Lung (tissue), 12 donors: ENCODE results near the gene CATSPER3. TPM values are rescaled to one million over a fixed set of nuclear protein-coding genes. Genes with fewer than 3 reads are reported as not detected.

Experiments used
- ATAC-seq: fragments of 200-7000 bp; cut with Tn5 transposase; one replicate; pipeline ENCODE4 v1.9.1; 2020; ENCODE audit warnings: moderate number of reproducible peaks; ENCODE audit not compliant: insufficient read depth, low FRiP score
- DNase-seq, 3 donors: peaks; one replicate each; pipeline ENCODE4 v3.0.0-alpha.2; 2013 to 2017
- H3K27ac ChIP-seq, 2 donors: one replicate each; pipeline ENCODE4 v1.5.1; 2013; ENCODE audit warnings: mild to moderate bottlenecking in 2 of 2, moderate library complexity in 2 of 2, control low read depth in 1 of 2, inconsistent platforms in 1 of 2, low read depth in 1 of 2, low read length in 1 of 2
- H3K27me3 ChIP-seq, 3 donors: one replicate each; pipeline ENCODE4 v1.5.1; 2013; ENCODE audit warnings: low read length in 2 of 3; ENCODE audit not compliant: control insufficient read depth in 3 of 3, insufficient read depth in 3 of 3
- H3K36me3 ChIP-seq, 4 donors: one replicate each; pipeline ENCODE4 v1.5.1; 2013; ENCODE audit warnings: low read length in 4 of 4, mild to moderate bottlenecking in 1 of 4, moderate library complexity in 1 of 4; ENCODE audit not compliant: control insufficient read depth in 4 of 4, insufficient read depth in 4 of 4
- H3K4me1 ChIP-seq, 5 donors: one replicate each; pipeline ENCODE4 v1.5.1; 2013; ENCODE audit warnings: low read length in 5 of 5, mild to moderate bottlenecking in 2 of 5, moderate library complexity in 1 of 5; ENCODE audit not compliant: control insufficient read depth in 5 of 5, insufficient read depth in 5 of 5
- H3K4me3 ChIP-seq: one replicate; pipeline ENCODE4 v1.5.1; 2013; ENCODE audit warnings: mild to moderate bottlenecking, control low read depth, moderate library complexity
- H3K9ac ChIP-seq, 2 donors: one replicate each; pipeline ENCODE4 v1.5.1; 2013; ENCODE audit warnings: low read length in 2 of 2, control low read depth in 1 of 2; ENCODE audit not compliant: insufficient read depth in 1 of 2
- H3K9me3 ChIP-seq, 4 donors: one replicate each; pipeline ENCODE4 v1.5.1; 2013; ENCODE audit warnings: low read length in 3 of 4, mild to moderate bottlenecking in 1 of 4, moderate library complexity in 1 of 4; ENCODE audit not compliant: control insufficient read depth in 4 of 4, insufficient read depth in 3 of 4
- WGBS, 2 donors: extraction: QIAGEN DNeasy Blood & Tissue Kit; methylation state at CpG; one replicate each; pipeline ENCODE4 v1.1.7; 2013; 5-methylcytosine and 5-hydroxymethylcytosine counted together
- polyA plus RNA-seq, 2 donors: library from polyadenylated mRNA; stranded (reverse); fragments of 200-250 nt; gene quantifications; one replicate each; pipeline ENCODE4 v1.2.1, GENCODE V29; 2013
- total RNA-seq, 2 donors: library from RNA; depleted of rRNA in 1 of 2; stranded (reverse); fragments of >200 nt in 1 of 2; gene quantifications; one replicate each; pipeline ENCODE4 v1.2.1, GENCODE V29; 2014 to 2021
- TF ChIP-seq, protein P1 (sequence below): IDR thresholded peaks from 2 replicates; pipeline ENCODE4 v1.5.1; 2012; ENCODE audit warnings: mild to moderate bottlenecking; ENCODE audit errors: control extremely low read depth, extremely low read depth
- donor health status: control.
- donor health status: control.
- donor health status: Bipolar disorder and iron deficiency.
- donor health status: healthy.
- donor health status: DM: yes; HTN: yes; CAD: no.

The CATSPER3 gene
- total and polyA plus RNA-seq, 4 donors, result 0.38 to 0.61 (median 0.49) TPM

DNA sequence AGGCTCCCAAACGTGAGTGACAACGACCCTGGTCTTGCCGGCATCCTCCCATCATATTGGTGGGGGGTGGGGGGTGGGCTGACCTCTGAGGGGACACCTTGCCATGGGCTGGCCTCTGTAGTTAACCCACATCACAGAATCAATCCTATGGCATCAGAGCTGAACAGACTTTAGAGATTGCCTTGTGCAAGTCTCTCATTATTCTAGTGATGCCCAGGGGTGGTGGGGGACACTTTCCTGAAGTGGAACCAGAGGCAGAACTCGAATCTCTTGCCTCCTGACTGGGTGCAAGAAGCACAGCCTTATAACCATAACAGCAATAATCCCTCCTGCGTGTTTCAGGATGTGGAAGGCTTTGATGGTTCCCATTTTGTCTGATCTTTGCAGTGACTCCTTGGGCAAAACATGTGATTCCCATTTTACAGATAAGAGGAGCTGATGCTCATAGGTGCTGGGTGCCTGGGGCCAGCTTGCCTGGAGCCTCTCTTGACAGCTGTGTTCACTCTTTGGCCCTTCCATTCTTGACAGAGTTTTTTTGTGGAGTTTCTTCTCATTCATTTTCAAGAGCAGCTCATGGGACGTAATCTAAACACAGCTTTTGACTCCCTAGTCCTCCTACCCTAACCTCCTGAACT, 84.9 kb downstream of the CATSPER3 start:
- DNase-seq, result no peak
- Histone ChIP-seq H3K4me3 (no peak overlapping the region), H3K4me1 (peaks cover 0 to 2% (median 0%) of the 10 kb centered on the region in 5 donors), H3K9me3 (peaks cover 0 to 5% (median 0%) of the 10 kb centered on the region in 4 donors), H3K27me3 (peaks cover 15 to 83% (median 59%) of the 10 kb centered on the region in 3 donors), H3K27ac (no peak overlapping the region), H3K36me3 (no peaks in the 10 kb centered on the region), H3K9ac (no peak overlapping the region)
- no peak for ATAC-seq
- TF ChIP-seq, protein P1, sequence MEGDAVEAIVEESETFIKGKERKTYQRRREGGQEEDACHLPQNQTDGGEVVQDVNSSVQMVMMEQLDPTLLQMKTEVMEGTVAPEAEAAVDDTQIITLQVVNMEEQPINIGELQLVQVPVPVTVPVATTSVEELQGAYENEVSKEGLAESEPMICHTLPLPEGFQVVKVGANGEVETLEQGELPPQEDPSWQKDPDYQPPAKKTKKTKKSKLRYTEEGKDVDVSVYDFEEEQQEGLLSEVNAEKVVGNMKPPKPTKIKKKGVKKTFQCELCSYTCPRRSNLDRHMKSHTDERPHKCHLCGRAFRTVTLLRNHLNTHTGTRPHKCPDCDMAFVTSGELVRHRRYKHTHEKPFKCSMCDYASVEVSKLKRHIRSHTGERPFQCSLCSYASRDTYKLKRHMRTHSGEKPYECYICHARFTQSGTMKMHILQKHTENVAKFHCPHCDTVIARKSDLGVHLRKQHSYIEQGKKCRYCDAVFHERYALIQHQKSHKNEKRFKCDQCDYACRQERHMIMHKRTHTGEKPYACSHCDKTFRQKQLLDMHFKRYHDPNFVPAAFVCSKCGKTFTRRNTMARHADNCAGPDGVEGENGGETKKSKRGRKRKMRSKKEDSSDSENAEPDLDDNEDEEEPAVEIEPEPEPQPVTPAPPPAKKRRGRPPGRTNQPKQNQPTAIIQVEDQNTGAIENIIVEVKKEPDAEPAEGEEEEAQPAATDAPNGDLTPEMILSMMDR, result no peak
- WGBS, 2 donors, result 40 to 52% methylated on average over 6 of the region's 6 CpGs

DNA sequence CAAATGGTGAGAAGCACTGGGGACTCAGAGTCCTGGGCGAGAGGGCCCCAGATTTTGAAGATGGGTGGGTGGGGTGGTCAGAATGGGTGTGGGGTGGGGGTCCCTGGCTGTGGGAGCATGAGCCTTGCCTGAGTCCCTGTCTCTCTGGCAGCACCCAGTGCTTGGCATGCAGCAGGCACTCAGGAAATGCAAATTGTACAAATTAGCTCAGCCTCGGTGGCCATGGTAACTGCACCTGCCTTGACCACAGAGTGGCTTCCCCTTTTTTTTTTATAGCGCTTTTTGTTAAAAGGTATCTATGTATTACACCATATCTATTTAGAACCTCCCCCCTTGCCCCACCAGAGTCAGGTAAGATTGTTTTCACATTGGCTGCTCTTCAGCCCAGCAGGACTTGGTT, 85.6 kb downstream of the CATSPER3 start:
- ATAC-seq (no peak), DNase-seq (no peak)
- Histone ChIP-seq H3K36me3 (no peaks in the 10 kb centered on the region), H3K9ac (no peak overlapping the region), H3K4me3 (no peak overlapping the region), H3K9me3 (peaks cover 0 to 6% (median 0%) of the 10 kb centered on the region in 4 donors), H3K4me1 (peaks cover 0 to 2% (median 0%) of the 10 kb centered on the region in 5 donors), H3K27ac (no peak overlapping the region), H3K27me3 (peaks cover 15 to 78% (median 59%) of the 10 kb centered on the region in 3 donors)
- TF ChIP-seq, protein P1, result no peak
- WGBS, 2 donors, result 36 to 48% methylated on average over 3 of the region's 3 CpGs

DNA sequence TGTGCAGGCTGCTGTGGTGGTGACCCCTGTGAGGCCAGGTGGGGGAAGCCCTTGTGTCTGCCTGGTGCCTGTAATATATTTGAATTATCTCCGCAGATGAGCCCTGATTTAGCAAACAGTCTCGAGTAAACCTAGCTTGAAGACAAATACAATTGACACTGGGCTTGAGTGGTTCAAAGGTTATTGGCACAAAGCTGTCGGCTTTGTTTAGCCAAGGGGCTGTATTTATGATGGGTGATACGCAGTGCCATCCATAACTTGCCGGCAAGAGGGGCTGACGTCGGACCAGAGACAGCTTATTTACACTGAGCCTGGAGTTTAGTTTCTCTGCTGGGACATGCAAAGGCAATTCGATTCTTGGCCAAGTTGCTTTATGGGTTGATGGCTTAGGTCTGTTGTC, 86.3 kb downstream of the CATSPER3 start:
- Histone ChIP-seq H3K27me3 (peaks cover 15 to 76% (median 54%) of the 10 kb centered on the region in 3 donors), H3K9me3 (peaks cover 0 to 6% (median 0%) of the 10 kb centered on the region in 4 donors), H3K36me3 (no peaks in the 10 kb centered on the region), H3K27ac (no peak overlapping the region), H3K4me3 (no peak overlapping the region), H3K4me1 (peaks cover 0 to 2% (median 0%) of the 10 kb centered on the region in 5 donors), H3K9ac (no peak overlapping the region)
- ATAC-seq (no peak), DNase-seq (no peak)
- 35 to 36% methylated on average over 8 of the region's 8 CpGs for WGBS, 2 donors
- TF ChIP-seq, protein P1, result no peak
